Muscle of back (tissue), 11 donors: ENCODE data around the gene ZBTB7B. TPM values are rescaled to one million over a fixed set of nuclear protein-coding genes. Genes with fewer than 3 reads are reported as not detected.

Source experiments
- DNase-seq, 3 donors: peaks; one replicate each; pipeline versions ENCODE4 v3.0.0 to v3.0.0-alpha.2; 2013
- polyA plus RNA-seq, 10 donors: library from polyadenylated mRNA; unstranded; fragments of 120-200 nt; gene quantifications; one replicate each; pipeline ENCODE4 v1.2.1, GENCODE V29; 2013; ENCODE audit not compliant: insufficient read length in 10 of 10

Gene ZBTB7B
- polyA plus RNA-seq, 10 donors: 6.2 to 13.1 (median 8.4) TPM

- no peak for DNase-seq
These were observed 13.1 kb downstream of the ZBTB7B start for GRCh38 chr1:155015527-155016230.

- no peak for DNase-seq
These were observed 13.7 kb downstream of the ZBTB7B start for GRCh38 chr1:155016231-155016831.

- peak; percentile 85 to 96 (median 89) for DNase-seq
These were observed 14.7 kb downstream of the ZBTB7B start for GRCh38 chr1:155017041-155017945.

GRCh38 chr1:155017946-155018316 lies 15.3 kb downstream of the ZBTB7B start:
- DNase-seq: no peak

GRCh38 chr1:155018617-155019348 lies 16.2 kb downstream of the ZBTB7B start:
- DNase-seq: no peak

GRCh38 chr1:155019377-155020245 lies 17.0 kb downstream of the ZBTB7B start:
- DNase-seq: no peak

GRCh38 chr1:155022136-155022926 lies 19.7 kb downstream of the ZBTB7B start:
- no peak for DNase-seq

GRCh38 chr1:155022927-155023236 lies 20.3 kb downstream of the ZBTB7B start:
- DNase-seq: no peak

GRCh38 chr1:155023627-155024026 lies 21.0 kb downstream of the ZBTB7B start:
- DNase-seq: no peak

GRCh38 chr1:155024315-155024714 lies 21.7 kb downstream of the ZBTB7B start:
- no peak for DNase-seq

- no peak for DNase-seq
These were observed 23.6 kb downstream of the ZBTB7B start for GRCh38 chr1:155026154-155026553.

- DNase-seq: no peak
These were observed 24.0 kb downstream of the ZBTB7B start for GRCh38 chr1:155026588-155026987.

- no peak for DNase-seq
These were observed 27.1 kb downstream of the ZBTB7B start for GRCh38 chr1:155029513-155030242.

GRCh38 chr1:155030243-155030795 lies 27.7 kb downstream of the ZBTB7B start:
- no peak for DNase-seq

- no peak for DNase-seq
These were observed 28.3 kb downstream of the ZBTB7B start for GRCh38 chr1:155030899-155031298.

GRCh38 chr1:155032886-155033285 lies 30.3 kb downstream of the ZBTB7B start:
- no peak for DNase-seq

GRCh38 chr1:155033524-155033923 lies 30.9 kb downstream of the ZBTB7B start, which contains the start of the genes DCST1 and DCST2:
Gene DCST1 (plus strand): TSS chr1:155033824. CDS start chr1:155034037, 213 bp downstream.
Gene DCST2 (minus strand): TSS chr1:155033781. CDS start chr1:155033701, 80 bp downstream.
- no peak for DNase-seq

- no peak for DNase-seq
These were observed 32.0 kb downstream of the ZBTB7B start for GRCh38 chr1:155034318-155035208.
